HL-60 (cell line): ENCODE data around the gene DDI1.
"Not testable (repeated sequence)": the region's sequence is repeated elsewhere in the genome, so short reads cannot be mapped to it uniquely, and the experiment has no call there.

Source experiments
- DNase-seq, 2 experiments: peaks; one replicate each; pipeline ENCODE4 v3.0.0-alpha.2; 2010 to 2020; ENCODE audit warnings: low read depth in 1 of 2, low spot score in 1 of 2
- H3K27ac ChIP-seq: fragments of 250-450 bp; sonication (Bioruptor Pico); replicated peaks from 2 replicates; pipeline ENCODE4 v1.5.1; 2020; ENCODE audit warnings: mild to moderate bottlenecking, moderate library complexity
- H3K27me3 ChIP-seq: fragments of 250-450 bp; sonication (Bioruptor Pico); 2 replicates; pipeline ENCODE4 v1.5.1; 2021; ENCODE audit warnings: mild to moderate bottlenecking, moderate library complexity; ENCODE audit not compliant: insufficient read depth, poor library complexity, severe bottlenecking
- H3K4me3 ChIP-seq: replicated peaks from 2 replicates; pipeline ENCODE4 v1.5.1; 2011; ENCODE audit warnings: mild to moderate bottlenecking, control low read depth, low read length; ENCODE audit not compliant: insufficient read depth
- GABPA ChIP-seq: IDR thresholded peaks from 2 replicates; pipeline ENCODE4 v1.6.1; 2012; ENCODE audit warnings: low read depth
- POLR2AphosphoS5 ChIP-seq: IDR thresholded peaks from 2 replicates; pipeline ENCODE4 v1.6.1; 2012; ENCODE audit warnings: low read depth
- SPI1 ChIP-seq: IDR thresholded peaks from 2 replicates; pipeline ENCODE4 v1.6.1; 2012; ENCODE audit warnings: low read depth, mild to moderate bottlenecking, borderline replicate concordance
- TF ChIP-seq, protein P1 (sequence below): IDR thresholded peaks from one replicate; pipeline ENCODE4 v1.5.1; 2011; ENCODE audit warnings: low read length, control low read depth, inconsistent platforms; ENCODE audit not compliant: insufficient read depth
- TF ChIP-seq, protein P2 (sequence below): IDR thresholded peaks from 2 replicates; pipeline ENCODE4 v1.6.1; 2012; ENCODE audit warnings: low read depth; ENCODE audit not compliant: insufficient replicate concordance

The DDI1 gene

DNA sequence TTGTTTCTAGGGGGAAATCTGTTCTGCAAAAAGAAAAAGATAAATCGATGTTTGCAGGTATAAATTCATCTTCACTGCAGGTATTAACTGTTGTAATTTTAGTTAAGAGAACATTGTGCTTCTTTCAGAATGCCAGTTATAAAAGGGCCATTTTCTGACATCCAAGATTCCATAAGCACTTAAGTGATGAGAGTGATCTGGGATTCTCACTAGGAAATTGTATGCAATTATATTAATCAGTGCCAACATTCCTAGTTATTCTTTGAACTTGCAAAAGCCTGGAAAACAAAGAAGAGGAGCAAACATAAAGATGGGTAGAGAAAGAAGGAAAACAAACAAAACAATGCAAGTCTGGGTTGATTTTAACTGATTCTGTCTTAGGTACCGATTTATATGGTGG, 5.4 kb downstream of the DDI1 start:
- DNase-seq: no peak
- TF ChIP-seq, protein P1, sequence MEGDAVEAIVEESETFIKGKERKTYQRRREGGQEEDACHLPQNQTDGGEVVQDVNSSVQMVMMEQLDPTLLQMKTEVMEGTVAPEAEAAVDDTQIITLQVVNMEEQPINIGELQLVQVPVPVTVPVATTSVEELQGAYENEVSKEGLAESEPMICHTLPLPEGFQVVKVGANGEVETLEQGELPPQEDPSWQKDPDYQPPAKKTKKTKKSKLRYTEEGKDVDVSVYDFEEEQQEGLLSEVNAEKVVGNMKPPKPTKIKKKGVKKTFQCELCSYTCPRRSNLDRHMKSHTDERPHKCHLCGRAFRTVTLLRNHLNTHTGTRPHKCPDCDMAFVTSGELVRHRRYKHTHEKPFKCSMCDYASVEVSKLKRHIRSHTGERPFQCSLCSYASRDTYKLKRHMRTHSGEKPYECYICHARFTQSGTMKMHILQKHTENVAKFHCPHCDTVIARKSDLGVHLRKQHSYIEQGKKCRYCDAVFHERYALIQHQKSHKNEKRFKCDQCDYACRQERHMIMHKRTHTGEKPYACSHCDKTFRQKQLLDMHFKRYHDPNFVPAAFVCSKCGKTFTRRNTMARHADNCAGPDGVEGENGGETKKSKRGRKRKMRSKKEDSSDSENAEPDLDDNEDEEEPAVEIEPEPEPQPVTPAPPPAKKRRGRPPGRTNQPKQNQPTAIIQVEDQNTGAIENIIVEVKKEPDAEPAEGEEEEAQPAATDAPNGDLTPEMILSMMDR: no peak
- TF ChIP-seq POLR2AphosphoS5 (no peak), SPI1 (no peak), GABPA (no peak)
- TF ChIP-seq, protein P2, sequence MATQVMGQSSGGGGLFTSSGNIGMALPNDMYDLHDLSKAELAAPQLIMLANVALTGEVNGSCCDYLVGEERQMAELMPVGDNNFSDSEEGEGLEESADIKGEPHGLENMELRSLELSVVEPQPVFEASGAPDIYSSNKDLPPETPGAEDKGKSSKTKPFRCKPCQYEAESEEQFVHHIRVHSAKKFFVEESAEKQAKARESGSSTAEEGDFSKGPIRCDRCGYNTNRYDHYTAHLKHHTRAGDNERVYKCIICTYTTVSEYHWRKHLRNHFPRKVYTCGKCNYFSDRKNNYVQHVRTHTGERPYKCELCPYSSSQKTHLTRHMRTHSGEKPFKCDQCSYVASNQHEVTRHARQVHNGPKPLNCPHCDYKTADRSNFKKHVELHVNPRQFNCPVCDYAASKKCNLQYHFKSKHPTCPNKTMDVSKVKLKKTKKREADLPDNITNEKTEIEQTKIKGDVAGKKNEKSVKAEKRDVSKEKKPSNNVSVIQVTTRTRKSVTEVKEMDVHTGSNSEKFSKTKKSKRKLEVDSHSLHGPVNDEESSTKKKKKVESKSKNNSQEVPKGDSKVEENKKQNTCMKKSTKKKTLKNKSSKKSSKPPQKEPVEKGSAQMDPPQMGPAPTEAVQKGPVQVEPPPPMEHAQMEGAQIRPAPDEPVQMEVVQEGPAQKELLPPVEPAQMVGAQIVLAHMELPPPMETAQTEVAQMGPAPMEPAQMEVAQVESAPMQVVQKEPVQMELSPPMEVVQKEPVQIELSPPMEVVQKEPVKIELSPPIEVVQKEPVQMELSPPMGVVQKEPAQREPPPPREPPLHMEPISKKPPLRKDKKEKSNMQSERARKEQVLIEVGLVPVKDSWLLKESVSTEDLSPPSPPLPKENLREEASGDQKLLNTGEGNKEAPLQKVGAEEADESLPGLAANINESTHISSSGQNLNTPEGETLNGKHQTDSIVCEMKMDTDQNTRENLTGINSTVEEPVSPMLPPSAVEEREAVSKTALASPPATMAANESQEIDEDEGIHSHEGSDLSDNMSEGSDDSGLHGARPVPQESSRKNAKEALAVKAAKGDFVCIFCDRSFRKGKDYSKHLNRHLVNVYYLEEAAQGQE: no peak
- no peak overlapping the region for H3K27ac ChIP-seq
- no peak overlapping the region for H3K4me3 ChIP-seq
- no peaks in the 10 kb centered on the region for H3K27me3 ChIP-seq

DNA sequence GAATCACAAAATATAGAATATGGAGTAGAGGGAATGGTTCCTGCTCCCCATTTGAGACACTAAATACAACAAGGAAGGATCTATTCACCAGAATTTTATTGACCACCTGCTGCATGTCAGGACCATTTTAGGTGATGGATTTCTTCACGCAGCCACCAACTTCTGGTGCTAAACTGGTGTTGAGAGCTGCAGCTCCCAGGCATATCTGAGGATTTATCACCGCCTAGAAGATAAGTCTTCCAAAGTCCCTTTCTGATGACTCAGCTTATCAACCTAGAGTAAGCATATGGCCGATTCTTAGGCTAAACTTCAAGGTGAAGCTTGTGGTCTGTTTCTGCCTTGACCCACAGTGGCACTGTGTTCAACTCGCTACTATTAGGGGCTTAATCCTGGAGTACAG, 6.7 kb downstream of the DDI1 start:
- H3K27me3 ChIP-seq: no peaks in the 10 kb centered on the region
- no peak for TF ChIP-seq POLR2AphosphoS5
- TF ChIP-seq, protein P1: no peak
- H3K27ac ChIP-seq: no peak overlapping the region
- H3K4me3 ChIP-seq: no peak overlapping the region
- DNase-seq: no peak

DNA sequence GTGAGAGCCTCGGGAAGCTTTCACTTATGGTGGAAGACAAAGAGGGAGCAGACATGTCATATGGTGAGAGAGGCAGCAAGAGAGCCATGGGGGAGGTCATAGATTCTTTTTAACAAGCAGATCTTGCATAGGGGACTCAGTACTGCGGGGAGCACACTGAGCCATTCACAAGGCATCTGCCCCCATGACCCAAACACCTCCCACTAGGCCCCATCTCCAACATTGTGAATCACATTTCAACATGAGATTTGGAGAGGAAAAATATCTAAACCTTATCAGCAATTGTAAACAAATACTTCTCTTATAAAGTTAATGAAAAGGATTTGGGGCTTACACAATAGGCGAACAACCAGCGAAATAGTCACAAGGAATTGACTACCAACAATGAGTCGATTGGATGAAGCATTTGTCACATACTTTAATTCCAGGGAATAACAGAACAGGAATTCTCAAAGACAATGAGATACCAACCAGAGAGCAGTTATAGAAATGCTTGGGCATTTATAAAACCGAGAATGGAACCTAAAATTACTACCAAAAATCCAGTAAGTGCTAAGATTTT, 7.3 kb downstream of the DDI1 start:
- H3K27ac ChIP-seq: no peak overlapping the region
- no peak for TF ChIP-seq SPI1
- no peak for TF ChIP-seq GABPA
- TF ChIP-seq, protein P2: no peak
- TF ChIP-seq, protein P1: no peak
- TF ChIP-seq POLR2AphosphoS5: no peak
- H3K4me3 ChIP-seq: no peak overlapping the region
- no peak for DNase-seq
- H3K27me3 ChIP-seq: no peaks in the 10 kb centered on the region

DNA sequence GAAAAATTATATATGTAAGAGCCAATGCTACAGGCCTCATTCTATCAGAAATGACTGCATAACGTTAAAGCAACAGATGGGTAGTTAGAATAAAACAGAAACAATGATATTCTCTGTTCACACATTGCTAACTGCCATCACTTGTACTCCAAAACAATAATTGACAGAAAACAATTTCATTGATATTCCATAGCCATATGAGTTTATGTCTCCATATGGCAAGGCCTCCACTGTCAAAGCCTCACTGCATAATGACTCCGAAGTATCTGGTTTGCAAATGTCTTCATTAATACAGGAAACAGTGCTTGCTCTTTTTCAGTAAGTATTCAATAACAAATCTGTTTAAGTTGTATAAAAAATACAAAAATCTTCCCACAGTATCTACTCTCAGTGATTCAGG, 9.9 kb downstream of the DDI1 start:
- no peak for DNase-seq
- Histone ChIP-seq H3K27me3 (no peaks in the 10 kb centered on the region), H3K27ac (no peak overlapping the region), H3K4me3 (no peak overlapping the region)
- TF ChIP-seq GABPA (no peak), SPI1 (no peak), POLR2AphosphoS5 (no peak)
- TF ChIP-seq, protein P1: no peak
- TF ChIP-seq, protein P2: no peak

DNA sequence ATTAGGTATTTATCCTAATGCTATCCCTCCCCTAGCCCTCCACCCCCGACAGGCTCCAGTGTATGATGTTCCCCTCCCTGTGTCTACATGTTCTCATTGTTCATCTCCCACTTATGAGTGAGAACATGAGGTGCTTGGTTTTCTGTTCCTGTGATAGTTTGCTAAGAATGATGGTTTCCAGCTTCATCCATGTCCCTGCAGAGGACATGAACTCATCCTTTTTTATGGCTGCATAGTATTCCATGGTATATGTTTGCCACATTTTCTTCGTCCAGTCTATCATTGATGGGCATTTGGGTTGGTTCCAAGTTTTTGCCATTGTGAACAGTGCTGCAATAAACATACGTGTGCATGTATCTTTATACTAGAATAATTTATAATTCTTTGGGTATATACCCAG, 10.4 kb downstream of the DDI1 start:
- not testable (repeated sequence) for H3K4me3 ChIP-seq, H3K27me3 ChIP-seq, H3K27ac ChIP-seq, DNase-seq
